Activated T-cell treated with anti-CD3 and anti-CD28 coated beads for 1 hour (primary cell): Measurements from ENCODE around the gene CRABP2.

Source experiments
- DNase-seq: peaks from one replicate; pipeline ENCODE4 v3.0.0-alpha.2; 2020; ENCODE audit warnings: low read depth

Gene CRABP2

DNA sequence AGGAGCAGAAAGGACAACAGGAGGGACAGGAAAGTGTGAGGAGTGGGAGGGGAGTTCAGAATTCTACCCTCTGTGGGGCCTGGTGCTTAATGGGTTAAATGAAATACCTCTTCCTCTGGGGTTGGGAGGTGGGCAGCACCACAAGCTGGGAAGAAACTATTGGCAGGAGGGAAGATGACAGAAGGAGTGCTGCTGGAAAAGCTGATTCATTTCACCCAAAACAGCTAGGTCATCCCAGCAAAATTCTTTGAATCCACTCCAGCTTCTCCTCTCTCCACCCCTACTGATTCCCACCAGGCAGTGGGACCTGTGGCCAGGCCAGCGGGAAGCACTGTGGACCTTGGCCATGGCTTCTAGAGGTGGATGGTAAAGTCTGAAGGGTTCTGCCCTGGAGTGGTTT lies 50.7 kb downstream of the CRABP2 start:
- DNase-seq = no peak

DNA sequence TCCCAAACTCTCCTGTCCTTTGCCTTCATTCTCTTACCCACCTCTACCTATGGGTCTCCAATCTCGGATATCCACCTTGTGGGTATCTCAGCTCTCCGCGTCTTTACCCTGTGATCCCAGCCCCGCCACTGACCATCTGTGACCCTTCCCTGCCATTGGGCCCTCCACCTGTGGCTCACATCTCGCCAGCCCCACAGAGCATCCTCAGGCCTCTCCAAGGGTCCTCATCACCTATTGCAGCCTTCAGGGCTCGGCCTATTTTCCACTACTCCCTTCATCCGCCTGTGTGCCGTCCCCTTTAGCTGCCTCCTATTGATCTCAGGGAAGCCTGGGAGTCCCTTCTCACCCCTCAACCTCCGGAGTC lies 52.4 kb downstream of the CRABP2 start:
- DNase-seq = no peak

DNA sequence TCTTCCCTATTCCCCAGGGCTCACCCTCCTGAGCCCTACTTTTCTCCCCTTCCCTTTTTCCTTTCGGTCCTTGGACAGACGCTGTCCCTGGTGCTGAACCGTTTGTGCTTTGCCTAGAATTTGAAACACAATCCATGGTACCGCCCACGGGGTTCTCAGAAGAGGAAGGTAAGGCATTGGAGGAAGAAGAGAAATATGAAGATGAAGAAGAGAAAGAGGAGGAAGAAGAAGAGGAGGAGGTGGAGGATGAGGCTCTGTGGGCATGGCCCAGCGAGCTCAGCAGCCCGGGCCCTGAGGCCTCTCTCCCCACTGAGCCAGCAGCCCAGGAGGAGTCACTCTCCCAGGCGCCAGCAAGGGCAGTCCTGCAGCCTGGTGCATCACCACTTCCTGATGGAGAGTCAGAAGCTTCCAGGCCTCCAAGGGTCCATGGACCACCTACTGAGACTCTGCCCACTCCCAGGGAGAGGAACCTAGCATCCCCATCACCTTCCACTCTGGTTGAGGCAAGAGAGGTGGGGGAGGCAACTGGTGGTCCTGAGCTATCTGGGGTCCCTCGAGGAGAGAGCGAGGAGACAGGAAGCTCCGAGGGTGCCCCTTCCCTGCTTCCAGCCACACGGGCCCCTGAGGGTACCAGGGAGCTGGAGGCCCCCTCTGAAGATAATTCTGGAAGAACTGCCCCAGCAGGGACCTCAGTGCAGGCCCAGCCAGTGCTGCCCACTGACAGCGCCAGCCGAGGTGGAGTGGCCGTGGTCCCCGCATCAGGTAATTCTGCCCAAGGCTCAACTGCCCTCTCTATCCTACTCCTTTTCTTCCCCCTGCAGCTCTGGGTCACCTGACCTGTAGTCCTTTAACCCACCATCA lies 53.0 kb downstream of the CRABP2 start:
- no peak for DNase-seq
